Cerebellar cortex (tissue), 1 donor: ENCODE measurements around the gene NTN5.
"Not testable (repeated sequence)": the region's sequence is repeated elsewhere in the genome, so short reads cannot be mapped to it uniquely, and the experiment has no call there.

ENCODE experiments used
- DNase-seq: peaks from one replicate; pipeline ENCODE4 v3.0.0-alpha.2; 2015; ENCODE audit warnings: low spot score

NTN5 gene

DNA sequence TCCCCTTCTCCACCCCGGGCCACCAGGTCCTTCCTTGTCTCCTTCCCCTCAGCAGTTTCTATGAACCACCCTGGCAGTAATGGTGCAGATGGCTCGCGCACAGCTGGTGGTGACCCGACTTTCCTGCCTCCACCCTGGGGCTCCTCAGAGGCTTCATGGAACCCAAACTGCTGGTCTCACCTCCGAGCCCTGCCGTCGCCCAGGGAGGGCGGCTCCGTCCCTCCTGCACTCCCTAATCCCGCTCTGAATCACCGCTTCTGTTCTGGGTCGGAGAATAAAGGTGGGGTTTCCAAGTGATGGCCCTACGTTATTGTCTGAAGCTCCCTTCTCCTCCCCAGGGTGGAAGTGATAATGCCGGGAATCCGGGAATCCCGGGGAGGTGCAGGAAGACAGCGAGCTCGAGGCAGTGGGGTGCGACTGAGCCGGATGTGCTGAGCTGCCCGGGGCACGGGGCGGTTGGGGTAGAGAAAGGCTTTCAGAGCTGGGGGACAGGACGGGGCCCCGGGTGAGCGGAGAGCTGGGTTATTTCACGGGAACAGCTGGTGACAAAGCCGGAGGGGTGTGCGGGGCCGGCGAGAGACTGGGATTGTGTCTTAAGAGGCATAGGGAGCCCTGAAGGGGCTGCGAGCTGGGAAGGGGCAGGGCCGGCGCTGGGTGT is 23.7 kb upstream of the NTN5 start:
- DNase-seq = peak; percentile 44

DNA sequence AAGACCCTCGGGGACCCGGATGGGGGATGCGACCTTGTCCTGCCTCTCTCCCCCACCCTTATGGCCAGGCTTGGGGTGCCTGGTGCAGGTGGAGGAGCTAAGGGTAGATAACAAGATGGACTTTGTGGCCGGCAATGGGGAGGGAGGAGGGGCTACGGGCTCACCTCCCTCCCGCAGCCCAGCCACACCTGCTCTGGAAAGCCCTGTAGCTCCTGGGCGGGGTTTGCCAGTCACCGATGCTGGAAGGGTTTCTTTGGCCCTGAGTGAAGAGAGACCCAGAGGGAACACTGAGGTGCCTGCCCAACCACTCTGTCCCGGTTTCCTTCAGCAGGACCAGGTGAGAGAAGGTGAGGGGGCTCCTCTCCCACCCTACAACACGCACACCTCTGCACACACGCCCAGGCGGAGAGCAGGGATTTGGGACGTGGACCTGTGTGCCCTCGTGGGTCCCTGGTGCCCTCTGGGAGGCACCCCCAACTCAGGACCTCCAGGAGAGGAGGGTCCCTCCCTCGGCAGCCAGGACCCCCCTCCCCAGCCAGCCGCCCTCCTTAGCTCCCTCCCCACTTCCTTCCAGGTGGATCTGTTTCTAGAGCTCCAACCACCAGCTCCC is 23.0 kb upstream of the NTN5 start, which contains the start of gene FUT2:
TSS of gene FUT2 (plus strand) at position 229 of the 610 bp plus-strand sequence. CDS start 6,986 bp downstream, outside the sequence.
- peak; percentile 77 for DNase-seq

DNA sequence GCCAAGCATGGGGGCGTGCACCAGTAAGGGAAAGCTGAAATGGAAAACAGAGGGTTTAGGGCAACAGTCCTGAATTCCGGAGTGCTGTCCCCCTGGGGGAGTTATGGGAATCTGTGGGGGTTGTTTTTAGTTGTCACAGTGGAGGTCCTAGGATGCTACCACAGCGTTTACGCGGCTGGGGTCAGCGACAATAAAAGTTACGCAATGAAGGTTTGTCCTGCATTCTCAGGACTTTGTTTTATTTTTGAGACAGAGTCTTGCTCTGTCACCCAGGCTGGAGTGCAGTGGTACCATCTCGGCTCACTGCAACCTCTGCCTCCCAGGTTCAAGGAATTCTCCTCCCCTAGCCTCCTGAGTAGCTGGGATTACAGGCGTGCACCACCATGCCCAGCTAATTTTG is 20.8 kb upstream of the NTN5 start:
- DNase-seq = not testable (repeated sequence)

DNA sequence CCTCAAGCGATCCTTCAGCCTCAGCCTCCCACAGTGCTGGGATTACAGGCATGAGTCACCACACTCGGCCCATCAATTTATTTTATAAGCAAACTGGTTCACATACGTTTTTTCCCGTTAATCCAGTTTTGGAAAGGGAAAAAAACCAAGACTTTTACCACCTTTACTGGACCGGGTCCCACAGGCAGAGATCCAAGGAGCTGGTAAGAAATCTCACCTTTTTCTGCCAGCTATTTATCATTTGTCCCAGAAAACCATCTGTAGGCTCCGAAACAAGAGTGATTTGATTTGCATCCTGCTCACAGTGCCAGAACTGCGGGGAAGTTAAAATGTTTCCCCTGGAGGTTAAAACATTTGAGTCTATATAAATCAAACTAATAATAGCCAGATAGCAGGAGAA is 16.6 kb upstream of the NTN5 start:
- peak; percentile 89 for DNase-seq

DNA sequence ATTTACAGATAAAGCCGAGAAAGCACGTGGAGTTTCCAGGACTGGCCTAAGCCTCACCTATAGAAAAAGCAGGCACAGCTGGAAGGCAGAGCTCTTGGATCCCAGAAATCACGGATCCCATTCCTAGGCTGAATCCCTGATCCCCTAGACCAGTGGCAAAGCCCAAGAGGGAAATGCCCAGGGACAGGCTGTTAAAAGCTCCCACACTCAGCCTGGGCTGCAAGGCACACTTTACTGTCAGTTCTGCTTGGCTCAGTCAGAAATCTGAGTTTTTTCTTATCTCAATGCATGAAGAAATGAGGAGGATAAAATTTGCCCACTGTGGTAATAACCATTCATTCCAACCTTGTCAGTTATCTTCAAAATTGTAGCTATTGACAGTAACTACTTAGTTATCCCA is 15.0 kb upstream of the NTN5 start:
- no peak for DNase-seq

DNA sequence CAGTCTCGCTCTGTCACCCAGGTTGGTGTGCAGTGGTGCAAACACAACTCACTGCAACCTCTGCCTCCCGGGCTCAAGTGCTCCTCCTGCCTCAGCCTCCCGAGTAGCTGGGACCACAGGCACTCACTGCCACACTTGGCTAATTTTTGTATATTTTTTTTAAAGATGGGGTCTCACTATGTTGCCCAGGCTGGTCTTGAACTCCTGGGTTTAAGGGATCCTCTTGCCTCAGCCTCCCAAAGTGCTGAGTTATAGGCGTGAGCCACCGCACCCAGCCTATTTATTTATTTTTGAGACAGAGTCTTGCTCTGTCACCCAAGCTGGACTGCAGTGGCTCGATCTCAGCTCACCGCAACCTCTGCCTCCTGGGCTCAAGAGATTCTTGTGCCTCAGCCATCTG is 13.8 kb upstream of the NTN5 start:
- DNase-seq = not testable (repeated sequence)

DNA sequence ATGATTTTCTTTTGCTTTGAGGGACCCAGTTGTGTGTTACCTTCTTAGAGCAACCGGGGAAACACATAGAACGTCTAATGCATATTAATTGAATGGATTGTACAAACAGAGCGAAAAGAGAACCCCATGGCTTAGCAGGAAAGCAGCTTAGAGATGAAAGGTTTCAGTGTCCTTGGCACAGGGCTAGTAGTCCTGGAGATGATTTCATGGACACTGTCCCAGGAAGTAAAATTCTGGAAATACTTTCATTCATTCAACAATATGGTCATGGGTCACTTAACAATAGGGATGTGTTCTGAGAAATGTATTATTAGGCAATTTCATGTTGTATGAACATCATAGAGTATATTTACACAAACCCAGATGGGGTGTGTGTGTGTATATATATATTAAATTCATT is 13.3 kb upstream of the NTN5 start:
- DNase-seq = no peak

DNA sequence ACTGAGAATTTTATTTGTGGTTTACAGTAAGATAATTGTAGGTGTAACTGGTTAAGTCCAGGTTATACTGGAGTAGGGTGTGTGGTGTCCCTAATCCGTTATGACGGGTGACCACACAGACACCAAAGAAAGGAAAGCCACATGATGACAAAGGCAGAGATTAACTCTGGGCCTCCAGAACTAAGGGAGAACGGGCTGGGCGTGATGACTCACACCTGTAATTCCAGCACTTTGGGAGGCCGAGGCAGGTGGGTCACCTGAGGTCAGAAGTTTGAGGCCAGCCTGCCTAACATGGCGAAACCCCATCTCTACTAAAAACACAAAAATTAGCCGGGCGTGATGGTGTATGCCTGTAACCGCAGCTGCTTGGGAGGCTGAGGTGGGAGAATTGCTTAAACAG is 12.8 kb upstream of the NTN5 start:
- DNase-seq = no peak

DNA sequence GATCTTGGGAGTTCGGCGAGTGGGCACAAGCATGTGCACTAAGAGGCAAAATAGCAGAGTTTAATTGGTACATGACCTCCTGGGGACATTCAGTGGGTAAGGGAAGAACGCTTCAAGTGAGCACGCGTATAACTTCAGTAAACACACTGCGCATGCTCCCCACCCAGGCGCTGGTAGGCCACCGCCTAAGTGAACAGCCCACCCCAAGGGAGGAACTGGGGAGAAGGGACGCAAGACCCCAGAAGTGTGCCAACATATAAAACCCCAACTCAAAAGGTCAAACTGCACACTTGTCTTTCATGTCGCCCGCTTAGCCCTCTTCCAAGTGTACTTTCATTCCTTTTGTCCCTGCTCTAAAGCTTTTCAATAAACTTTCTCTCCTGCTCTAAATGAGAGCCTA is 10.5 kb upstream of the NTN5 start:
- peak; percentile 39 for DNase-seq

DNA sequence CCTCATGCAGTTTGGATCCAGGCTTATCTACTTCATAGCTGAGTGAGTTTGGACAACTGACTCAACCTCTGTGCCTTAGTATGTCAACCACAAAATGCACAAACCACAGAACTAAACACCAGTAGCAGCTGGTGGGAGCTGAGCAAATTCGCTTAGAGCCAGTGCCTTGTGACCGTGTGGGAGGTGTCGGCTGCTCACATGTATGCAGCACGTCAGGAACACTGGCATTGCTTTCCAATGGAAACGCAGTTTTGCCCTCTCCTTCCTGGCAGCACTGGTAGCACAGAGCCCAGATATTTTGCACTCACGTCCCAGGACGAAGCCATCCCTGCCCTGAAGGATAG is 8.3 kb upstream of the NTN5 start:
- DNase-seq = no peak

DNA sequence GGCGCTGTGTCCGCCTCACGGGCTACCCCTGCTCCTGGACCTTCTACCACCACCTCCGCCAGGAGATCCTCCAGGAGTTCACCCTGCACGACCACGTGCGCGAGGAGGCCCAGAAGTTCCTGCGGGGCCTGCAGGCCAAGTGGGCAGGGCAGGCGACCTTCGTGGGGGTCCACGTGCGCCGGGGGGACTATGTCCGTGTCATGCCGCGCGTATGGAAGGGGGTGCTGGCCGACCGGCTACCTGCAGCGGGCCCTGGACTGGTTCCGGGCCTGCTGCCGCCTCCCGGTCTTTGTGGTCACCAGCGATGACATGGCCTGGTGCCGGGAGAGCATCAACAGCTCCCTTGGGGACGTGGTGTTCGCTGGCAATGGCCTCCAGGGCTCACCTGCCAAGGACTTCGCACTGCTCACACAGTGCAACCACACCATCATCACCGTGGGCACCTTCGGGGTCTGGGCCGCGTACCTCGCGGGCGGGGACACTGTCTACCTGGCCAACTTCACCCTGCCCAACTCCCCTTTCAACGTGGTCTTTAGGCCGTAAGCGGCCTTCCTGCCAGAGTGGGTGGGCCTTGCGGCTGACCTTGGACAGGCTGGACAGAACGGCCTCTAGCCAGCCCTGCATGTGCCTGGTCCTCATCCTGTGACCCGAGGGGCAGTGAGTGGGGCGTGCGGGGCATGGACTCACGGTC is 7.8 kb upstream of the NTN5 start:
- DNase-seq = no peak

DNA sequence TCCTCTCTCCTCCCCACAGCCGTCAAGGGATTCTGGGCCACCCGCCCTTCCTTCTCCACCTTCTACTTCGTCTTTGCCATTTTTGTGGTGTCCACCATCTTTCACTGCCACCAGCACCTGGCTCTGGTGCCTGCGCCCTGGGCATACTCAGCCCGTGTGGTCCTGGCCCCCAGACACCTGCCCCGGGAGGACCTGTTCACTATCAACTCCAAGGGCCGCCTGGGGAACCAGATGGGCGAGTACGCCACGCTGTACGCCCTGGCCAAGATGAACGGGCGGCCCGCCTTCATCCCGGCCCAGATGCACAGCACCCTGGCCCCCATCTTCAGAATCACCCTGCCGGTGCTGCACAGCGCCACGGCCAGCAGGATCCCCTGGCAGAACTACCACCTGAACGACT is 7.2 kb upstream of the NTN5 start:
- DNase-seq = not testable (repeated sequence)

DNA sequence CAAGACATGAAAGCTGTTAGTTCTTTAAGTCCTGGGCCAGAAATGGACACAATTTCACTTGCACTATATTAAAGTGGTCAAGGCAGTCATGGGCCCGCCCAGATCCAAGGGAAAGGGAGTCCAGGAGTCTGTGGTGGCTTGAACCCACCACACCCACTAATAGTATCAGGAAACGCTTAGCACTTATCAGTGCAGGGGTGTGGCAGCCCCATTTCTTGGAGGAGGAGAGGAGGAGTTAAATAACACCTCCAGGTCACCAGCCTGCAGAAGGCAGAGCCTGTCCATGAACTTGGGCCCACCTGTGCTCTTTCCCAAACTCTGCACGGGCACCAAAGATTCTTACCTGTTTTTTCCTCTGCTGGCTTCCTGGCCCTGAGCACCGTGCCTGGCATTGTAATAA is 5.4 kb upstream of the NTN5 start:
- DNase-seq = no peak

DNA sequence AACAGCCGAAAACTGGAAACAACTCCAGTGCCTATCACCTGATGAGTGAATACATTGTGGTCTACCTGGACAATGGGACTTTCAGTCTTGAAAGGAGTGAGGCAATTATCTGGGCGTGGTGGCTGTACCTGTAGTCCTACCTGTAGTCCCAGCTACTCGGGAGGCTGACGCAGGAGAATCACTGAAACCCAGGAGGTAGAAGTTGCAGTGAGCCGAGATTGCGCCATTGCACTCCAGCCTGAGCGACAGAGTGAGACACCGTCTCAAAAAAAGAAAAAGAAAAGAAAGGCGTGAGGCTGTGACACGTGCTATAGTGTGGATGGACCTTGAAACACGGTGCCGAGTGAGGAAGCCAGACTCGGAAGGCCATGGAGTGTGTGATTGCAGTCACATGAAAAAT is 4.1 kb upstream of the NTN5 start:
- DNase-seq = no peak

DNA sequence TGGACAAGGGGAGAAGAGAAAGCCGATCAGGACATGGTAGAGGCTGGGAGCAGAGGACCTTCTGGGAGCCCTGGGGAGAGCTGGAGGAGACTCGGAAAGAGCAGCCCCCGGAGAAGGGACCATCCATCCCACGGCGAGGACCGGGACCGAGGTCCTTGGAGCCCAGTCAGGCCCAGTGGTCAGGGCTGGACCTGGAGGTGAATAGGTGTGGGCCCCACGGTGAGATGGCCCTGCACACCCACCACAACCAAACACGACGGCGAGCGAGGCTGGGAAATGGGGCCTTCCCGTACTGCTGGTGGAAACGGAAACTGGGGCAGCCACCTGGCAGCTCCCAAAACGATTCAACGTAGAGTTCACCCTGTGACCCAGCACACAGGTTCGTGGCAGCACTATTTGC is 3.7 kb upstream of the NTN5 start:
- DNase-seq = no peak

DNA sequence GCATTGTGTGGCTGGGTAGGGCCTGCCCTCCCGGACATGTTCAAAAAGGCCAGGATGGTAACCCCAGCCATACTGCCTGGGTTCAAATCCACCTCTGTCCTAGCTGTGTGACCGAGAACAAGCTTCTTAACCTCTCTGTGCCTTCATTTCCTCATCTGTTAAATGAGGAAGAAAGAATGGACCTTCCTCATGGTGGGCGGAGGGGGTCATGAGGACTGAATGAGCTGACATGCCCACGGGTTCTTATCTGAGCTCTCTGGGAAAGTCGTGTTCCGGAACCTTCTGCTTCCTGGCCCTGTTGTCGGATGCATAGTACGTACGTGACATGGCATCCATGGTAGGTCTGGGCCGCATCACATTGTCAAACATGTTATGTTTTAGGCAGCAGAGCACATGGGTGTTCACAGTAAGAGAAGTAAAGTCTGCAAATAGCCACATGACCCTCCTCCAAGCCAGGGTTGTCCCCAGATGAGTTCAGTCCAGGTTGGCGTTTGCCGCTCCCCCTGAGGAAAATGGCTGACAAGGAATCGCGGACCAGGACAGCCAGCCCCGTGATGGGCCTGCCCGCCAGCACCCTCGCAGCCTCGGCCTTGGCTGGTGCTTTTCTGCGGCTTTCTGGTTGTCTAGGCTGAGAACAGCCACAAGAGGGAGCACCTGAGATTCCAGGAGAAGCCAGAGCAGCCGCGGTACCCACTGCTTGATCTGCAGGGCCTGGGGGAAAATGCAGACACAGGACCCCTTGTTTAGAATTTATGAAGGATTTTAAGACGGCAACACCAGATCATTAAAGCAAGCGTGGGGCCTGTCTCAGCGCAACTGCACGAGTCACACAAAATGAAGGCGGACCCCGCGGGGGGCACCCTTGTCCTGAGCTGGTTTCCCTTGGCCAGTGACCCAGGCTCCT is 2.4 kb upstream of the NTN5 start:
- DNase-seq = peak; percentile 95

DNA sequence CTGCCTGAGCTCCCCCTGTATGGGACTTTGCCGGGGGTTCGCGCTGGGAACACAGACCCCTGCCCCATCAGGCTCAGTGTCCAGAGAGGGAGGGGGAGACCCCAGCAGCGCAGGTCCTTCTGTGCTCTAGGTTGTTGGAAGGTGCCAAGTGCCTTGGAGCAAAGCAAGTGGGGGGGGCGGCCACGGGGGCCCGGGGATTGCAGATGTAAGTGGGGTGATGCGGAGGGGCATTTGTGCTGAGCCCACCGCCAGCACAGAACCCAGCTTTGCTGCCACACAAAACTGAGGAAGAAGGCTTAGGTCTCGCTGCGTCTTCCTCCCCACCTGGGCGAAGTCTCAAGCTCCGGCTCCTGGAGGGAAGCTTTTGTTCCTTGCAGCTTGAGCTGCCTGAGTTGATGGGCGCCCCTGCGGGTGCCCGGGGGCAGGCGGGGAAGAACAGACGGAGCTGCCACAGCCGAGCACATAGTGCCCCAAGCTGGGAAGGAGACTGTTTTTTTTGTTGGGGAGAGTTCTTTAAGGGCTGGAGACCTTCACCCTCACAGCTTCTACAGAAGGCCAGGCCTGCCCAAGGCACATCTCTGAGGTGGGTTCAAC is 1.5 kb upstream of the NTN5 start:
- DNase-seq = no peak

DNA sequence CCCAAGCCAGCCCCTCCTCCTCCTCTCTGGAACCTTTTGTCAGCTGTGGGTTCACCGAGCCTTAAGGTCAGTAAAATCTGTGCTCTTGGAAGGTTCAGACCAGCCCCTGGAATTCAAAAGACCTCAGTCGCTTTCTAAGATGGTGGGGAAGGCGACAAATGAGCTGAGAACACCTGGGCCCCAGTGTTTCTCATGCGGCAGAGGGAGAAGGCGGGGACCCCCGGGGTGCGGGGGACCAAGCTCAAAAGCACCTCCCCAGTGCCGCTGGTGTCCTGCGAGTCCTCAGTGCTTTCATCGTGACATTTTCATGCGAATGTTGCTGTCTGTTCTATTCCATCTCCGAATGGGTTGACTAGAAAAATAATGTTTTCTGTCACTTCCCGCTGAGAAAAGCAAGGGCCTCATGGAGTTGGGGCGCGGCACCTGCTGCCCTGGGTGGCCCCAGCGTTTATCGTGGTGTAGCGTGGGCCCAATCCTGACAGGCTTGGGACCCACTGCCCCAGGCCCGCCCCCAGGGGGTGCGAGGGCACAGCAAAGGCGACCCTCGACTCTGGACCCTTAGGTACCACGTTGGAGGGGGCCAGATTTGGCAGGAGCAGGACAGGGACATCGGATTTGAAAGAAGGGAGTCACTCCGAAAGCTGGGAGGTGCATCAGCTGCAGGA is 751 bp upstream of the NTN5 start:
- DNase-seq = no peak

DNA sequence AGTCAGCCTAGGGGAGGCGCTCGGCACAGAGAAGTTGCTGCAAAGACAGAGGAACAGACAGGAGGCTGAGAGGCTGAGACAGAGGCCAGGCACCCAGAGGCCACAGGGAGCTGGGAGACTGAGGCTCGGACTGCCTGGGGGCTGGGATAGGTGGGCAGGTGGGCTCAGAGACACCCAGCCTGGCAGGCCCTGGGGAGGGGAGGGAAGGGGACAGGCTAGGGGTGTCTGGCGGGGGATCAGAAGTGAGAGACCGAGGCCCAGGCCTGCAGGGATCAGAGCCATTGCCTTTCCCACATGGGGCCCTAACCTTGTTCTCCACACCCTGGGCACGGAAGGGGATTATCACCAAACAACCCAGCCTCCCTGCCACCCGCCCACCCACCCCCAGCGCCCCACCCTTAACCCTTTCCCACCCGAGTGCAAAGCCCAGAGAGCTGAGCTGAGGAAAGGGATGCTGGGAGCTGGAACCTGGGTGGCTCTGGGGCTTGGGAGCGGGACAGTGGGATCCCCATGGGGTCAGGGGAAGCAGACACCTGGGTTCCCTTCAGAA is 1.3 kb downstream of the NTN5 start:
- no peak for DNase-seq

DNA sequence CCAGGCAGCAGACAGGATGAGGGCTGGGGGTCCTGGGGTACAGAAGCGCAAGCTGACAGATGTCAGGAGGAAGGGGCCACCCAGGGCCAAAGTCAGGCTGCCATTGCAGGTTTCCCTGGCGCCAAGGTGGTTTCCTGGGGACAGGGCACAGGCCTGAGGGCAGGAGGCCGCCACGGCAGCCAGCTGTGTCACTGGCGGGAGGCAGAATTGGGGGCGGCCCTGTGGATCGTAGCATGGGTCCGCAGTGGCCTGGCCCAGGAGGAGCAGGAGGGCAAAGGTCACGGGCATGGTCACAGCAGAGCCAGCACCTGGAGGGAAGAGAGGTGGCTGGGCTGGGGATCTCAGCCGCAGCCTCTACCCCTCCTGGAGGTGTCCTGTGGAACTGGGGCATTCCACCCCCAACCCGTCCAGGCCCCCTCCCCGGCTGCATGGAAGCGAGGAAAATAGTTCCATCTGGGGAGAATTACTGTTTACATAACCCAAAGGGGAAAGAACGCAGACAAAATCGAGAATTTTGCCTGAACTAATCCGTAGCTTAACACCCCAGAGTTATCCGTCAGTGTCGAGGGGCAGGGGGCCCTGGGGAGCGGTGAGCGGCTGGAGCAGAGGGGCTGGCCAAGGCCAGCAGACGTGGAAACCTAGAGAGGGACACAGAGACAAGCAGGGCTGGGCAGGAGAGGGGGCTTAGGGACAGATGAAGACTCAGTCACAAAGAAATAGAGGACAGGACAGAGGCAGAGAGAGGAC is 1.9 kb downstream of the NTN5 start:
- no peak for DNase-seq
